ENCODE data around the gene HAL. TPM values are rescaled to one million over a fixed set of nuclear protein-coding genes. Genes with fewer than 3 reads are reported as not detected.

Gene HAL, protein sequence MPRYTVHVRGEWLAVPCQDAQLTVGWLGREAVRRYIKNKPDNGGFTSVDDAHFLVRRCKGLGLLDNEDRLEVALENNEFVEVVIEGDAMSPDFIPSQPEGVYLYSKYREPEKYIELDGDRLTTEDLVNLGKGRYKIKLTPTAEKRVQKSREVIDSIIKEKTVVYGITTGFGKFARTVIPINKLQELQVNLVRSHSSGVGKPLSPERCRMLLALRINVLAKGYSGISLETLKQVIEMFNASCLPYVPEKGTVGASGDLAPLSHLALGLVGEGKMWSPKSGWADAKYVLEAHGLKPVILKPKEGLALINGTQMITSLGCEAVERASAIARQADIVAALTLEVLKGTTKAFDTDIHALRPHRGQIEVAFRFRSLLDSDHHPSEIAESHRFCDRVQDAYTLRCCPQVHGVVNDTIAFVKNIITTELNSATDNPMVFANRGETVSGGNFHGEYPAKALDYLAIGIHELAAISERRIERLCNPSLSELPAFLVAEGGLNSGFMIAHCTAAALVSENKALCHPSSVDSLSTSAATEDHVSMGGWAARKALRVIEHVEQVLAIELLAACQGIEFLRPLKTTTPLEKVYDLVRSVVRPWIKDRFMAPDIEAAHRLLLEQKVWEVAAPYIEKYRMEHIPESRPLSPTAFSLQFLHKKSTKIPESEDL
- 1 to 10 TPM; 1.0 to 1.8 (median 1.5) TPM for total RNA-seq
- long read RNA-seq, donor 1, result 0 reads
- long read RNA-seq, donor 2, result 0 reads

DNA sequence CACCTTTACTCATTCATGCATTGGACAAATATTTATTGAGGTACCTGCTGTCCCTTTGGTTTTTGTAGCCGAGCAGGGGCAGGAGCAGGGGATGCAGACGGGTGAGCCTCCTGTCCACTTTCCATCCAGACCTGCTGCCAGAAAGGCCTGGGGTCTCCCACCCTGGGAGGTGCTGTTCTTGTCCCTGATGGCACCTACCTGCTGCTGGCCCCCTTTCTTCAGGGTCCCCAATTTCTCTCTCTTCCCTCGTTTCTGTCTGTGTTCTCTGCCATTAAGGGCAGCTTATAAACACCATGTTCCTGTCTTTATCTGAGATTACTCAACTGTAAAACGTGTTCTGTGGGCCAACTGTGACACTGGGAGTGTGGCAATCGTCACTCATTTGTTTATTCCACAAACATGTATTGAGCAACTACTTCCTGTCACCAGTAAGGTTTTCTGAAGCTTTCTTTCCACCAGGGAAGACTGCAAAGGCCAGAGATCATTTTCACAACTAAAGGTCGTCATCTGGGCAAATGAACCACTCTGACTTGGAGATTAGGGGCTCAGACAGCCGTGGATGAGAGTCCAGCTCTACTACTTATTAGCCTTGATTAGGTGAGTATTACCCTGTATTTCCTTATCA is at the start of gene HAL:
TSS of gene HAL (minus strand) at position 311 of the 625 bp plus-strand sequence. CDS start 434 bp downstream, outside the sequence.
- ATAC-seq, result peak; percentile 78
- intact Hi-C loops (cut with DNase I, micrococcal nuclease), result no loop called here
- Histone ChIP-seq H3K36me3 (ENCODE audit: low read depth) (no peaks in the 10 kb centered on the region), H3K4me3 (no peak within 1 kb of the TSS), H3K4me1 (ENCODE audit: low read depth) (no peaks in the 10 kb centered on the region), H3K9me3 (no peaks in the 10 kb centered on the region)
- DNase-seq, result peak in 1 of 3 donors; percentile 51
- no peak for TF ChIP-seq CTCF (IDR thresholded peaks at IDR 0.05)

GRCh38 chr12:96045566-96045965 is 49.4 kb upstream of the HAL start:
- no peak for TF ChIP-seq CTCF (IDR thresholded peaks at IDR 0.05)
- Histone ChIP-seq H3K36me3 (ENCODE audit: low read depth) (no peaks in the 10 kb centered on the region), H3K4me3 (no peak overlapping the region), H3K9me3 (no peaks in the 10 kb centered on the region), H3K4me1 (ENCODE audit: low read depth) (peaks cover 20% of the 10 kb centered on the region)
- no peak for DNase-seq
- ATAC-seq, result peak; percentile 6
- intact Hi-C loops (cut with DNase I, micrococcal nuclease), result no loop called here

GRCh38 chr12:96044943-96045290 is 48.8 kb upstream of the HAL start:
- ATAC-seq (no peak), DNase-seq (no peak)
- Histone ChIP-seq H3K9me3 (no peaks in the 10 kb centered on the region), H3K36me3 (ENCODE audit: low read depth) (no peaks in the 10 kb centered on the region), H3K4me1 (ENCODE audit: low read depth) (peaks cover 20% of the 10 kb centered on the region), H3K4me3 (no peak overlapping the region)
- intact Hi-C loops (cut with DNase I, micrococcal nuclease), result no loop called here
- TF ChIP-seq CTCF (IDR thresholded peaks at IDR 0.05), result no peak

DNA sequence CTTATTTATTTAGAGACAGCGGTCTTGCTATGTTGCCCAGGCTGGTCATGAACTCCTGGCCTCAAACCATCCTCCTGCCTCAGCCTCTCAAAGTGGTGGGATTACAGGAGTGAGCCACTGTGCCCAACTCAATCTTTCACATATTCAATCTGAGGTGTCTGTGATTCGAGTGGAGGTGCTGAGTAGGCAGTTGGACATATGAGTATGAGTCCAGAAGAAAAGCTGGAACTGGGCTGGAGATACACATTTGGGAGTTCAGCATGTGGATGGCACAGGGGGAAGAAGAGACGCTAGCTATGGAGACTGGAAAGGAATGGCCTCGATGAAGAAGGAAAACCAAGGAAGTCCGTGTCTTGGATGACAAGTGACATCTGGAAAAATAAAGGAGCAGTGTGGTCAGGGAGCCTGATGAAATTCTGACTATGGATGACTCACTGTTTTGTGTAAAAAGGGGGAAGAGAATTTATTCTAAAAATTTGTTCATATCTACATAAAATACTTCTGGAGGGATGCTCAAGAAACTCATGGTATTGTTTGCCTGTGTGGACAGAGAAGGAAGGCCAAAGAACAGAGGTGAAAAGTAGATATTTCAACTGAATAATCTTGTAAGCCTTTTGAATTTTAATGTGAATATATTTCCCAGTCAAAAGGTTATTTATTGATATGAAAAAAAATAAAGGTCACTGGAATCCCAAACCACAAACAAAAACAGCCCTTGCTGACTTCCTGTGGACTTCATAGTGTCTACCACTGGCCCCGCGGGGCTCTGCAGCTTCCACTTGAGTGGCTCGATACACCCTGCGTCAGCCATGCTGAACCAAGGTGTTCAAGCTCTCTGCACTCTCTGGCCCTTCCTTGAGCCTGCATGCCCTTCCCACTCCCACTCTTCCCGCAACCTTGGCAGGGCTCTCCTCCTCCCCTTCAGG is 48.1 kb upstream of the HAL start:
- ATAC-seq, result no peak
- Histone ChIP-seq H3K36me3 (ENCODE audit: low read depth) (no peaks in the 10 kb centered on the region), H3K9me3 (no peaks in the 10 kb centered on the region), H3K4me3 (no peak overlapping the region), H3K4me1 (ENCODE audit: low read depth) (peaks cover 18% of the 10 kb centered on the region)
- DNase-seq, result no peak
- intact Hi-C loops (cut with DNase I, micrococcal nuclease), result no loop called here
- no peak for TF ChIP-seq CTCF (IDR thresholded peaks at IDR 0.05)

- no peak for TF ChIP-seq CTCF (IDR thresholded peaks at IDR 0.05)
- intact Hi-C loops (cut with DNase I, micrococcal nuclease), result no loop called here
- Histone ChIP-seq H3K36me3 (ENCODE audit: low read depth) (no peaks in the 10 kb centered on the region), H3K4me1 (ENCODE audit: low read depth) (no peaks in the 10 kb centered on the region), H3K9me3 (no peaks in the 10 kb centered on the region), H3K4me3 (no peak overlapping the region)
- DNase-seq (no peak), ATAC-seq (no peak)
Measured at GRCh38 chr12:96041181-96041580, 45.0 kb upstream of the HAL start.

Measured in mucosa of descending colon (tissue), 3 donors.